HepG2 (cell line): Measurements from ENCODE around the gene MMP25. TPM values are rescaled to one million over a fixed set of nuclear protein-coding genes. Genes with fewer than 3 reads are reported as not detected.

Source experiments
- CC2D1A ChIP-seq: sonication (generic); formaldehyde crosslinking; IDR thresholded peaks from 2 replicates; pipeline ENCODE4 v1.8.1; 2023; ENCODE audit warnings: mild to moderate bottlenecking, missing genetic modification reagents
- CHD2 ChIP-seq: IDR thresholded peaks from 2 replicates; pipeline ENCODE4 v1.6.1; 2011; ENCODE audit warnings: low read depth, low read length, improper control_type of control experiment
- NKX3-1 ChIP-seq: sonication (generic); formaldehyde crosslinking; IDR thresholded peaks from 2 replicates; pipeline ENCODE4 v1.5.0; 2020; ENCODE audit warnings: missing genetic modification reagents
- SAP130 ChIP-seq: IDR thresholded peaks from 2 replicates; pipeline ENCODE4 v1.6.1; 2016; ENCODE audit warnings: low read depth
- ZIK1 ChIP-seq: sonication (generic); formaldehyde crosslinking; IDR thresholded peaks from 2 replicates; pipeline ENCODE4 v1.5.0; 2020; ENCODE audit warnings: mild to moderate bottlenecking, low read depth, missing genetic modification reagents, borderline replicate concordance
- ZNF549 ChIP-seq: sonication (generic); formaldehyde crosslinking; IDR thresholded peaks from 2 replicates; pipeline ENCODE4 v1.5.0; 2020; ENCODE audit warnings: missing genetic modification reagents
- polyA plus RNA-seq, 8 experiments: library from polyadenylated mRNA; depleted of rRNA in 3 of 8; stranded (reverse) in 7 of 8; unstranded in 1 of 8; fragments of >200 nt; fragmentation: Illumina TruSeq in 4 of 8; extraction: Trizol in 4 of 8; gene quantifications; 2 replicates each; pipeline versions ENCODE4 v1.2.1 to v1.2.3, GENCODE V29; 2011 to 2016; ENCODE audit warnings: low read depth in 4 of 8, missing spikeins in 1 of 8, mixed read lengths in 1 of 8; ENCODE audit not compliant: insufficient read depth in 1 of 8
- total RNA-seq, 5 experiments: library from RNA; depleted of rRNA; stranded (reverse); fragments of >200 nt; fragmentation: Illumina TruSeq; extraction: Trizol; gene quantifications; 2 replicates each; pipeline ENCODE4 v1.2.3, GENCODE V29; 2016; ENCODE audit warnings: low read depth in 1 of 5
- TF ChIP-seq, protein P1 (sequence below): sonication (generic); formaldehyde crosslinking; conservative IDR thresholded peaks from 2 replicates; pipeline ENCODE4 v1.8.0; 2022; ENCODE audit warnings: mild to moderate bottlenecking, moderate library complexity, missing genetic modification reagents
- TF ChIP-seq, protein P2 (sequence below): sonication (generic); formaldehyde crosslinking; IDR thresholded peaks from 2 replicates; pipeline ENCODE4 v1.8.1; 2023; ENCODE audit warnings: mild to moderate bottlenecking, moderate library complexity, missing genetic modification reagents
- TF ChIP-seq, protein P3 (sequence below): sonication (generic); formaldehyde crosslinking; IDR thresholded peaks from 2 replicates; pipeline ENCODE4 v1.8.0; 2022; ENCODE audit warnings: mild to moderate bottlenecking, missing genetic modification reagents, borderline replicate concordance
- TF ChIP-seq, protein P4 (sequence below): IDR thresholded peaks from 2 replicates; pipeline ENCODE4 v1.6.1; 2016; ENCODE audit warnings: control low read depth

The MMP25 gene
- total and polyA plus RNA-seq, 2 of the 13 experiments (the other 11 are each of a cell fraction or from before 2014, with no cell fraction given), result 0.04 to 0.08 TPM

DNA sequence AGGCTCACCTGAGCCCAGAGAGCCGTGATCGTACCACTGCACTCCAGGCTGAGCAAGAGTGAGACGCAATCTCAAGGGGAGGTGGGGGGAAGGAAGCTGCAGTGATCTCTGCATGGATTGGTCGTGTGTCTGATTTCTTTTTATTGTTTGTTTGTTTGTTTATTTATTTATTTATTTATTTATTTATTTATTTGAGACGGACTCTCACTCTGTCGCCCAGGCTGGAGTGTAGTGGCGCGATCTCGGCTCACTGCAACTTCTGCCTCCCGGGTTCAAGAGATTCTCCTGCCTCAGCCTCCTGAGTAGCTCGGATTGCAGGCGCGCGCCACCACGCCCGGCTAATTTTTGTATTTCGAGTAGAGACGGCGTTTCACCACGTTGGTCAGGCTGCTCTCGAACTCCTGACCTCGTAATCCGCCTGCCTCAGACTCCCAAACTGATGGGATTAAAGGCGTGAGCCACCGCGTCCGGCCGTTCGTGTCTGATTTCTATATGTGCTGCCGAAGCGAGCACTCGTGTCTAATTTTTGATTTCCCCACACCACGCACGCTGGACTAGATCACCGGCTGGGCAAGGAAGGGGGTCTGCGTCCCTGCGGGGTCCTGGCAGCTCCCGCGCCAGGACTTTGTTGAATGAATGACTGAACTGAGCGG is 26.6 kb upstream of the MMP25 start (continued):
- TF ChIP-seq CC2D1A (CRISPR knock-in tag) (no peak), ZIK1 (no peak), ZNF549 (CRISPR knock-in tag) (no peak), SAP130 (CRISPR knock-in tag) (0 out of 2 replicates have a peak, but pooled peaks have one; percentile 6), CHD2 (no peak), NKX3-1 (CRISPR knock-in tag) (no peak)
- TF ChIP-seq, protein P1, sequence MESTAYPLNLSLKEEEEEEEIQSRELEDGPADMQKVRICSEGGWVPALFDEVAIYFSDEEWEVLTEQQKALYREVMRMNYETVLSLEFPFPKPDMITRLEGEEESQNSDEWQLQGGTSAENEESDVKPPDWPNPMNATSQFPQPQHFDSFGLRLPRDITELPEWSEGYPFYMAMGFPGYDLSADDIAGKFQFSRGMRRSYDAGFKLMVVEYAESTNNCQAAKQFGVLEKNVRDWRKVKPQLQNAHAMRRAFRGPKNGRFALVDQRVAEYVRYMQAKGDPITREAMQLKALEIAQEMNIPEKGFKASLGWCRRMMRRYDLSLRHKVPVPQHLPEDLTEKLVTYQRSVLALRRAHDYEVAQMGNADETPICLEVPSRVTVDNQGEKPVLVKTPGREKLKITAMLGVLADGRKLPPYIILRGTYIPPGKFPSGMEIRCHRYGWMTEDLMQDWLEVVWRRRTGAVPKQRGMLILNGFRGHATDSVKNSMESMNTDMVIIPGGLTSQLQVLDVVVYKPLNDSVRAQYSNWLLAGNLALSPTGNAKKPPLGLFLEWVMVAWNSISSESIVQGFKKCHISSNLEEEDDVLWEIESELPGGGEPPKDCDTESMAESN (CRISPR knock-in tag), result 0 out of 2 replicates have a peak, but pooled peaks have one; percentile 3
- TF ChIP-seq, protein P2, sequence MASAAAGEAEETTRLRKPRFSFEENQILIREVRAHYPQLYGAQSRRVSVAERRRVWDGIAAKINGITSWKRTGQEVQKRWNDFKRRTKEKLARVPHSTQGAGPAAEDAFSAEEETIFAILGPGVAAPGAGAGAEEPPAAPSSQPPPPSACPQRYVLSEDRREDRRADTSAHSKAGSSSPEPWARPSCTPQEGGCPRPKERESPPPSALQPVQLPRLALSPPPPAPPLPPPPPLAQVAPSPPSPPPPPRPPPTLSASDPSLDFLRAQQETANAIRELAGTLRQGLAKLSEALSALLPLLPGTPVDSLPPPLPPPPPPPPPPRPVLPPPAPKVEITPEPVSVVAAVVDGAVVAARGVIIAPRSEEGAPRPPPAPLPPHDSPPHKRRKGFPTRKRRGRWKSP, result no peak
- TF ChIP-seq, protein P3, sequence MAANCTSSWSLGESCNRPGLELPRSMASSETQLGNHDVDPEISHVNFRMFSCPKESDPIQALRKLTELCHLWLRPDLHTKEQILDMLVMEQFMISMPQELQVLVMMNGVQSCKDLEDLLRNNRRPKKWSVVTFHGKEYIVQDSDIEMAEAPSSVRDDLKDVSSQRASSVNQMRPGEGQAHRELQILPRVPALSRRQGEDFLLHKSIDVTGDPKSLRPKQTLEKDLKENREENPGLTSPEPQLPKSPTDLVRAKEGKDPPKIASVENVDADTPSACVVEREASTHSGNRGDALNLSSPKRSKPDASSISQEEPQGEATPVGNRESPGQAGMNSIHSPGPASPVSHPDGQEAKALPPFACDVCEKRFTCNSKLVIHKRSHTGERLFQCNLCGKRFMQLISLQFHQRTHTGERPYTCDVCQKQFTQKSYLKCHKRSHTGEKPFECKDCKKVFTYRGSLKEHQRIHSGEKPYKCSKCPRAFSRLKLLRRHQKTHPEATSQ (CRISPR knock-in tag), result no peak
- TF ChIP-seq, protein P4, sequence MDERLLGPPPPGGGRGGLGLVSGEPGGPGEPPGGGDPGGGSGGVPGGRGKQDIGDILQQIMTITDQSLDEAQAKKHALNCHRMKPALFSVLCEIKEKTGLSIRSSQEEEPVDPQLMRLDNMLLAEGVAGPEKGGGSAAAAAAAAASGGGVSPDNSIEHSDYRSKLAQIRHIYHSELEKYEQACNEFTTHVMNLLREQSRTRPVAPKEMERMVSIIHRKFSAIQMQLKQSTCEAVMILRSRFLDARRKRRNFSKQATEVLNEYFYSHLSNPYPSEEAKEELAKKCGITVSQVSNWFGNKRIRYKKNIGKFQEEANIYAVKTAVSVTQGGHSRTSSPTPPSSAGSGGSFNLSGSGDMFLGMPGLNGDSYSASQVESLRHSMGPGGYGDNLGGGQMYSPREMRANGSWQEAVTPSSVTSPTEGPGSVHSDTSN (CRISPR knock-in tag), result no peak
